GM19468 (cell line): ENCODE data around the gene RYR3.

Experiments used
- ATAC-seq: cut with Tn5 transposase; IDR thresholded peaks from one replicate; pipeline ENCODE4 v1.9.1; 2021; ENCODE audit warnings: mild to moderate bottlenecking, moderate library complexity, moderate number of reproducible peaks; ENCODE audit not compliant: unreplicated experiment; ENCODE audit errors: extremely low read depth

Gene RYR3

GRCh38 chr15:33377204-33377603, 66.4 kb downstream of the RYR3 start:
- no peak for ATAC-seq

GRCh38 chr15:33378866-33379480, 68.2 kb downstream of the RYR3 start:
- ATAC-seq, result no peak

- no peak for ATAC-seq
These were observed 69.6 kb downstream of the RYR3 start for GRCh38 chr15:33380406-33380805.

GRCh38 chr15:33382491-33382890, 71.7 kb downstream of the RYR3 start:
- ATAC-seq, result no peak

- no peak for ATAC-seq
These were observed 73.5 kb downstream of the RYR3 start for GRCh38 chr15:33384307-33384706.

- ATAC-seq, result no peak
These were observed 81.7 kb downstream of the RYR3 start for GRCh38 chr15:33392453-33392852.

GRCh38 chr15:33393546-33393945, 82.8 kb downstream of the RYR3 start:
- no peak for ATAC-seq

- no peak for ATAC-seq
These were observed 84.6 kb downstream of the RYR3 start for GRCh38 chr15:33395321-33395720.

- no peak for ATAC-seq
These were observed 85.1 kb downstream of the RYR3 start for GRCh38 chr15:33395846-33396245.

- ATAC-seq, result no peak
These were observed 85.7 kb downstream of the RYR3 start for GRCh38 chr15:33396475-33396874.

- no peak for ATAC-seq
These were observed 87.8 kb downstream of the RYR3 start for GRCh38 chr15:33398555-33398954.

GRCh38 chr15:33400941-33401340, 90.2 kb downstream of the RYR3 start:
- no peak for ATAC-seq

GRCh38 chr15:33402600-33402999, 91.8 kb downstream of the RYR3 start:
- ATAC-seq, result no peak

GRCh38 chr15:33405096-33405495, 94.3 kb downstream of the RYR3 start:
- ATAC-seq, result no peak

GRCh38 chr15:33411596-33412540, 101.1 kb downstream of the RYR3 start:
- ATAC-seq, result no peak

- no peak for ATAC-seq
These were observed 108.9 kb downstream of the RYR3 start for GRCh38 chr15:33419701-33420100.

GRCh38 chr15:33424025-33424424, 113.3 kb downstream of the RYR3 start:
- no peak for ATAC-seq

- ATAC-seq, result no peak
These were observed 114.4 kb downstream of the RYR3 start for GRCh38 chr15:33425142-33425541.

GRCh38 chr15:33430577-33430976, 119.8 kb downstream of the RYR3 start:
- no peak for ATAC-seq

- ATAC-seq, result no peak
These were observed 123.1 kb downstream of the RYR3 start for GRCh38 chr15:33433821-33434220.

- no peak for ATAC-seq
These were observed 127.6 kb downstream of the RYR3 start for GRCh38 chr15:33438396-33438795.

GRCh38 chr15:33440900-33441299, 130.1 kb downstream of the RYR3 start:
- no peak for ATAC-seq
